BLaER1 treated with 17β-estradiol and CSF1 and Interleukin-3, amounts not matched to agents 10 nM and 100 nM (cell line): Measurements from ENCODE around the gene SLC43A1.

ENCODE experiments used
- H3K27ac ChIP-seq, 11 experiments: shearing (Covaris generic); formaldehyde crosslinking; 2 replicates each; pipeline ENCODE4 v1.8.1; 2022
- H3K27me3 ChIP-seq, 11 experiments: shearing (Covaris generic); formaldehyde crosslinking; 2 replicates each; pipeline ENCODE4 v1.8.1; 2022
- H3K36me3 ChIP-seq, 11 experiments: shearing (Covaris generic); formaldehyde crosslinking; 2 replicates each; pipeline ENCODE4 v1.8.1; 2022
- H3K4me1 ChIP-seq, 10 experiments: shearing (Covaris generic); formaldehyde crosslinking; 2 replicates each; pipeline ENCODE4 v1.8.1; 2022
- H3K4me2 ChIP-seq, 11 experiments: shearing (Covaris generic); formaldehyde crosslinking; 2 replicates each; pipeline ENCODE4 v1.8.1; 2022
- H3K4me3 ChIP-seq, 10 experiments: shearing (Covaris generic); formaldehyde crosslinking; 2 replicates each; pipeline ENCODE4 v1.8.1; 2022
- H3K9ac ChIP-seq, 11 experiments: shearing (Covaris generic); formaldehyde crosslinking; 2 replicates each; pipeline ENCODE4 v1.8.1; 2022
- H3K9me3 ChIP-seq, 11 experiments: shearing (Covaris generic); formaldehyde crosslinking; replicated peaks in 1 of 11; 2 replicates each; pipeline ENCODE4 v1.8.1; 2022
- H4K20me1 ChIP-seq, 11 experiments: shearing (Covaris generic); formaldehyde crosslinking; 2 replicates each; pipeline ENCODE4 v1.8.1; 2022
- Cebpa-rat ChIP-seq, 11 experiments: shearing (Covaris generic); IDR thresholded peaks; 2 replicates each; pipeline ENCODE4 v1.8.1; 2022

Gene SLC43A1

GRCh38 chr11:57515332-57516060, at the start of gene SLC43A1:
TSS of gene SLC43A1 (minus strand) at chr11:57515702. CDS start at chr11:57514111, 1,591 bp downstream.
- Histone ChIP-seq H4K20me1 (peaks cover 0 to 27% (median 10%) of the 10 kb centered on the region in 11 experiments; a peak in 13 of 22 replicates), H3K4me1 (peaks cover 18 to 45% (median 35%) of the 10 kb centered on the region in 10 experiments), H3K9me3 (no peaks in the 10 kb centered on the region), H3K36me3 (peaks cover 0 to 27% (median 9%) of the 10 kb centered on the region in 11 experiments; a peak in 10 of 22 replicates), H3K4me3 (peak within 1 kb of the TSS; percentile 79 to 97 (median 88)), H3K27ac (peak within 1 kb of the TSS; percentile 12 to 88 (median 78); a peak in 21 of 22 replicates), H3K4me2 (peak within 1 kb of the TSS; percentile 93 to 100 (median 97)), H3K27me3 (no peaks in the 10 kb centered on the region), H3K9ac (peak within 1 kb of the TSS; percentile 75 to 90 (median 85))
- TF ChIP-seq Cebpa-rat (IDR thresholded peaks at IDR 0.05) = no peak

DNA sequence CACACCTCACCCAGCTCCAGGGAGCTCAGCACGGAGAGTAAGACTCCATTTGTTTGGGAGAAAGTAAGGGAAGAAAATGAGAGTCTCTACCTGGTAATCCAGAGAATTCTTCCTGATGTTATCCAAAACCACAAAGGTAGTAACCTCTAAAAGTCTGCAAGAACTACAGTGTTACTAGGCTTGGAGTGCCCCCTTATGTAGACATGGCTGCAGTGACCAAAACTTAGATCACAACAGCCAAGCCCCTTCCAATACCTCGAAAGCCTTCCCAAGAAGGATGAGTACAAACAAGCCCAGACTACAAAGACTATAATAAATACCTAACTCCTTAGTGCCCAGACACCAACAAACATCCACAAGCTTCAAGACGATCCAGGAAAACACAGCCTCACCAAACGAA, 47.1 kb upstream of the SLC43A1 start:
- H3K36me3 ChIP-seq = peaks cover 24 to 45% (median 28%) of the 10 kb centered on the region in 11 experiments
- H3K9ac ChIP-seq = no peak overlapping the region

DNA sequence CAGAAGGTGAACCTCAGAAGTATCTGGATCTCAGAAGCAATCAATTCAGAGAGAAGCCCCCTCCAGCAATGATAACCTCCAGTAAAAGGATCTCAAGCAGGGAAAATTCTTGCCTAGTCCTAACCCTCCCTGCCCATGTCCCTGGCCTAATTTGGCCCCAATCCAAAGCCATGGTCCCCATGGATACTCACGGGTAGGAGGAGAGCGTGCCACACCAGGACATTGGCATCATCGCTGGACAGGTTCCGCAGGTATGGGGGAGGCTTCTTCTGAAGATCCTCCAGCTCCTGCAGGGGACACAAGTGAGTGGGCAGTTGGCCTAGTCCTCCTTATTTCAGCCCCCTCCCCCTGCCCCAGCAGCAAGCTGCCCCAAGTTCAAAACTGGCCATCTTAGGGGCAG, 44.6 kb upstream of the SLC43A1 start:
- Histone ChIP-seq H3K27me3 (no peaks in the 10 kb centered on the region), H3K4me2 (no peak overlapping the region), H3K9ac (no peak overlapping the region), H3K9me3 (no peaks in the 10 kb centered on the region), H4K20me1 (peaks cover 0 to 22% (median 10%) of the 10 kb centered on the region in 11 experiments; a peak in 7 of 22 replicates), H3K4me1 (peaks cover under 1 to 8% (median 3%) of the 10 kb centered on the region in 10 experiments), H3K27ac (no peak overlapping the region), H3K4me3 (no peak overlapping the region), H3K36me3 (peaks cover 48 to 69% (median 53%) of the 10 kb centered on the region in 11 experiments)
- TF ChIP-seq Cebpa-rat (IDR thresholded peaks at IDR 0.05) = no peak

More for the DNA sequence above, 47.1 kb upstream of the SLC43A1 start:
- no peak overlapping the region for H3K4me3 ChIP-seq
- TF ChIP-seq Cebpa-rat (IDR thresholded peaks at IDR 0.05) = no peak
- H3K9me3 ChIP-seq = no peaks in the 10 kb centered on the region
- H3K27me3 ChIP-seq = no peaks in the 10 kb centered on the region
- no peak overlapping the region for H3K27ac ChIP-seq
- peaks cover 0 to 22% (median 10%) of the 10 kb centered on the region in 11 experiments; a peak in 7 of 22 replicates for H4K20me1 ChIP-seq
- H3K4me2 ChIP-seq = no peak overlapping the region
- peaks cover 16 to 27% (median 20%) of the 10 kb centered on the region in 10 experiments for H3K4me1 ChIP-seq

- peaks cover 0 to 5% (median 0%) of the 10 kb centered on the region in 10 experiments; a peak in 2 of 20 replicates for H3K4me1 ChIP-seq
- no peak overlapping the region for H3K27ac ChIP-seq
These were observed 40.5 kb upstream of the SLC43A1 start for GRCh38 chr11:57556041-57556440.

DNA sequence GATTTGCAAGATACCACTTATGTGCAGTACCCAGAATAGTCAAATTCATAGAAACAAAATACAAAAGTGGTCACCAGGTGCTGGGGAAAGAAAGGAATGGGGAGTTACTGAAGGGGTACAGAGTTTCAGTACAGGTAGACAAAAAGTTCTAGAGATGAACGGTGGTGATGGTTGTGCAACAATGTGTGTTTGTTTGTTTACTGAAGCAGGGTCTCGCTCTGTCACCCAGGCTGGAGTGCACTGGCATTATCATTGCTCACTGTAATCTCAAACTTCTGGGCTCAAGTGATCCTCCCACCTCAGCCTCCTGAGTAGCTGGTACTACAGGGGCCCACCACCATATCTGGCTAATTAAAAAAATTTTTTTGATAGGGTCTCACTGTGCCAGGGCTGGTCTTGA, 39.9 kb upstream of the SLC43A1 start:
- Histone ChIP-seq H3K36me3 (peaks cover 89 to 100% (median 99%) of the 10 kb centered on the region in 11 experiments), H3K27me3 (no peaks in the 10 kb centered on the region), H3K4me2 (no peak overlapping the region), H3K27ac (no peak overlapping the region), H3K9ac (no peak overlapping the region), H3K4me3 (no peak overlapping the region), H3K4me1 (no peaks in the 10 kb centered on the region; a peak in 2 of 20 replicates), H4K20me1 (peaks cover 0 to 5% (median 0%) of the 10 kb centered on the region in 11 experiments; a peak in 3 of 22 replicates), H3K9me3 (no peaks in the 10 kb centered on the region)
- TF ChIP-seq Cebpa-rat (IDR thresholded peaks at IDR 0.05) = no peak

More at GRCh38 chr11:57556041-57556440, 40.5 kb upstream of the SLC43A1 start:
- H4K20me1 ChIP-seq = peaks cover 0 to 5% (median 0%) of the 10 kb centered on the region in 11 experiments; a peak in 5 of 22 replicates
- no peaks in the 10 kb centered on the region for H3K27me3 ChIP-seq
- H3K4me3 ChIP-seq = no peak overlapping the region
- 0 out of 22 replicates have a peak overlapping the region, but pooled peaks of 1 of the 11 experiments have one; percentile 5 for H3K9ac ChIP-seq
- H3K9me3 ChIP-seq = no peaks in the 10 kb centered on the region
- H3K36me3 ChIP-seq = peaks cover 83 to 95% (median 93%) of the 10 kb centered on the region in 11 experiments
- H3K4me2 ChIP-seq = no peak overlapping the region
- TF ChIP-seq Cebpa-rat (IDR thresholded peaks at IDR 0.05) = no peak

- peaks cover 0 to 4% (median 0%) of the 10 kb centered on the region in 11 experiments; a peak in 1 of 22 replicates for H4K20me1 ChIP-seq
- H3K4me2 ChIP-seq = no peak overlapping the region
- no peak overlapping the region for H3K9ac ChIP-seq
- no peaks in the 10 kb centered on the region for H3K9me3 ChIP-seq
- peaks cover 7 to 9% (median 8%) of the 10 kb centered on the region in 10 experiments for H3K4me1 ChIP-seq
- no peak overlapping the region for H3K27ac ChIP-seq
- no peak overlapping the region for H3K4me3 ChIP-seq
- H3K36me3 ChIP-seq = peaks cover 81 to 94% (median 86%) of the 10 kb centered on the region in 11 experiments
- no peak for TF ChIP-seq Cebpa-rat (IDR thresholded peaks at IDR 0.05)
- H3K27me3 ChIP-seq = no peaks in the 10 kb centered on the region
These were observed 37.0 kb upstream of the SLC43A1 start for GRCh38 chr11:57552479-57552878.

- no peak overlapping the region for H3K9ac ChIP-seq
- H3K36me3 ChIP-seq = peaks cover 76 to 89% (median 81%) of the 10 kb centered on the region in 11 experiments
- peaks cover 12 to 15% (median 14%) of the 10 kb centered on the region in 10 experiments for H3K4me1 ChIP-seq
These were observed 36.4 kb upstream of the SLC43A1 start for GRCh38 chr11:57551941-57552340.

DNA sequence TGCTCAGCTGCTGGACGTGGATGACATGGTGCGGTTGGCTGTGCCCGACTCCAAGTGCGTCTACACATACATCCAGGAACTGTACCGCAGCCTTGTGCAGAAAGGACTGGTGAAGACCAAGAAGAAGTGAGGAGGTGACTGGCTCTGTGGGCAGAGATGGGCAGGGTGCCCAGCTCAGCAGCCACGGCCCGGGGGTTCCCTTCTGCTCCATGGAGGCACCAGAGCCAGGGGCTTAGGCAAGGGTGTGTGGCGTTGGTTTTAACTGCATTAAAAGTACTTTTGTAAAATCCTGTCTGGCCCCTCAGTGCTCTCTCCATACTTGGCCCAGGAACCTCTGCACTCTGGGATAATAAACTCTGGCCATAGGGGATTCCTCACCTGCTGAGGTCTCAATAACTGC, 34.5 kb upstream of the SLC43A1 start:
- Histone ChIP-seq H4K20me1 (peaks cover 0 to 4% (median 0%) of the 10 kb centered on the region in 11 experiments; a peak in 1 of 22 replicates), H3K36me3 (peaks cover 57 to 69% (median 61%) of the 10 kb centered on the region in 11 experiments), H3K4me1 (peaks cover 14 to 17% (median 16%) of the 10 kb centered on the region in 10 experiments), H3K9ac (no peak overlapping the region), H3K4me3 (no peak overlapping the region), H3K4me2 (no peak overlapping the region), H3K27ac (no peak overlapping the region), H3K9me3 (no peaks in the 10 kb centered on the region), H3K27me3 (no peaks in the 10 kb centered on the region)
- TF ChIP-seq Cebpa-rat (IDR thresholded peaks at IDR 0.05) = no peak

More at GRCh38 chr11:57551941-57552340, 36.4 kb upstream of the SLC43A1 start:
- no peak overlapping the region for H3K4me3 ChIP-seq
- no peaks in the 10 kb centered on the region for H3K27me3 ChIP-seq
- H3K9me3 ChIP-seq = no peaks in the 10 kb centered on the region
- H3K27ac ChIP-seq = no peak overlapping the region
- TF ChIP-seq Cebpa-rat (IDR thresholded peaks at IDR 0.05) = no peak
- peaks cover 0 to 4% (median 0%) of the 10 kb centered on the region in 11 experiments; a peak in 1 of 22 replicates for H4K20me1 ChIP-seq
- no peak overlapping the region for H3K4me2 ChIP-seq

DNA sequence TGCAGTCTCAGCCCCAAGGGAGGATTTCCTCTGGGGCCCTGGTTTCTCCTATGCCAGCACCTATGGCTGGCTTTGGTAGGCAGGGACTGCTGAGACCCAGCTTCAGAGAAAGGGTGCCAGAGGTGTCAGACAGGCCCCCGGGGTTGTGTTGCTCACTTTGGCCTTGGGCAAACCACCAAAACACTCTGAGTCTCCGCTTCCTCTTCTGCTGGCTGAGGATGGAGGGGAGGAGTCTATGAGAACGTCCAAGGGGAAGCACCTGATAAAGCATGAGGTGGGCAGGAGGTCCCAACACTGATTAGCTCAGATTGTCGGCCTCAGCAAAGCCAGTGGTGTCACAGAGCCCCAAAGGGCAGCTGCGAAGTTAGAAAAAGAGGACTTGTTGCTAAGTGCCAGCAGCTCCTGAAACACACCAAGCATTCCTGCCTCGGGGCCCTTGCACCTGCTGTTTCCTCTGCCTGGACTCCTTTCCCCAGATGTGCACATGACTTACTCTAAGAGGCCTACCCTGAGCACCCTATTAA, 32.4 kb upstream of the SLC43A1 start:
- Histone ChIP-seq H3K4me2 (peak overlapping the region; percentile 66 to 82 (median 78)), H3K4me1 (peaks cover 14 to 17% (median 16%) of the 10 kb centered on the region in 10 experiments), H3K9me3 (no peaks in the 10 kb centered on the region), H4K20me1 (peaks cover 0 to 4% (median 0%) of the 10 kb centered on the region in 11 experiments; a peak in 1 of 22 replicates), H3K9ac (peak overlapping the region in 9 of 11 experiments; percentile 5 to 63 (median 42); a peak in 11 of 22 replicates), H3K4me3 (no peak overlapping the region), H3K27ac (peak overlapping the region in 9 of 11 experiments; percentile 45 to 71 (median 58); a peak in 17 of 22 replicates), H3K36me3 (peaks cover 36 to 49% (median 40%) of the 10 kb centered on the region in 11 experiments), H3K27me3 (no peaks in the 10 kb centered on the region)
- no peak for TF ChIP-seq Cebpa-rat (IDR thresholded peaks at IDR 0.05)
